NCI-H146 treated with DMSO at 0.1 percent for 48 hours (cell line): ENCODE data around the gene NXPH2.
A peak's percentile ranks its signal among the peaks of the same experiment; 100 is the strongest.

Experiments used
- DNase-seq: peaks from one replicate; lab custom pipeline; 2025; ENCODE audit not compliant: unreplicated experiment; lab: John Stamatoyannopoulos, UW

Gene NXPH2

GRCh38 chr2:138640921-138641676 is 139.1 kb downstream of the NXPH2 start:
- DNase-seq, result no peak

- DNase-seq, result no peak
Observed at GRCh38 chr2:138637686-138638085, 142.5 kb downstream of the NXPH2 start.

DNA sequence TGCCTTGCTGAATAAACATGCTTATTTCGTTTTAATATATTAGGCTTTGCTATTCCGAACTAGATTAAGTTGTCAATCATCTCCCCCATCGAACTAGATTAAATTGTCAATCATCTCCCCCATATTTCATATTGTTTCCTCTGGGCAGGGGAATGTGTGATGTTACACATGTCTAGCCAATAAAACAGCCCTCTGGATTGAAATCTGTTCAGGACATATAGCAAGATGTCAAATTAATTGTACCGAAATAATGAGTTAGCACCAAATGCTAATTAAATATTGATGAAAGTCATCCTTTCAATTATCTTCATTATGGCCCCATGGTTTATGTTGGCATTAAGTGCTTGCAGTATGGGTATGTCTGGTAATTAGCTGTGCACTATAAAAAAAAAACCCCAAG is 143.1 kb downstream of the NXPH2 start:
- DNase-seq, result no peak

GRCh38 chr2:138633049-138633448 is 147.1 kb downstream of the NXPH2 start:
- DNase-seq, result no peak

GRCh38 chr2:138632066-138632620 is 148.0 kb downstream of the NXPH2 start:
- DNase-seq, result no peak

DNA sequence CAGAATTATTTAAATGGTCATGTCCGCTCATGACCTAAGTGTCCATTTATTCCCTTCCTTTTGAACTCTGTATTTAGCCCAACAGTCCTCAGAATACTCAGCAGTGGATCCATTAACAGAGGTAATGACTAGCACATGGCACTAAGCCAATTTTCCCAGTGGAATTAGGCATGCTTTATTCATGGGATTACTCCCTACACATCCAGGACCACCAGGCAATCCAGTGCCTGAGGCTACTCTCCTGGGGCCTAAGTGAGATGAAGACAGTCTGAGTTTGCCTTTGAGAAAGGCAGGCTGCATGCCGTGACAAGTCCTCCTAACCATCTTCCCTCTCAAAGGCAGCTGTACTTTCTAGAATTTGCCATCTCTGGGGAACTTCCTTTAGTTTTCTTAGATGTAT is 150.0 kb downstream of the NXPH2 start:
- DNase-seq, result peak; percentile 80

- peak; percentile 15 for DNase-seq
Observed at GRCh38 chr2:138626148-138626547, 154.0 kb downstream of the NXPH2 start.

DNA sequence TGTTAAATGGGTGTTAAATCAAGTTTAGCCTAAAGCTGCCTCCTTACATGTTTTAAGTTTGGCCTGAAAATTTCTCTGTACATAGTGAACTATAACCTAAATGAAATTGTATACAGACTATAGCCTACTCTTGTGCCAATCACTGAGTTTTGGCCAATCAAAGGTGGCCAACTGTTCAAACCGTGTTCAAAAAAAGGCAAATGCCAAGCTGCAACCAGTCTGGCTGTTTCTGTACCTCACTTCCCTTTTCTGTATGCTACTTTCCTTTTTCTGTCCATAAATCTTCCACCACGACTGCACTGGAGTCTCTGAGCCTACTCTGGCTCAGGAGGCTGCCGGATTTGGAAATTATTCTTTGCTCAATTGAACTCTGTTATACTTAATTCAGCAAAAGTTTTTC is 157.6 kb downstream of the NXPH2 start:
- DNase-seq, result no peak

DNA sequence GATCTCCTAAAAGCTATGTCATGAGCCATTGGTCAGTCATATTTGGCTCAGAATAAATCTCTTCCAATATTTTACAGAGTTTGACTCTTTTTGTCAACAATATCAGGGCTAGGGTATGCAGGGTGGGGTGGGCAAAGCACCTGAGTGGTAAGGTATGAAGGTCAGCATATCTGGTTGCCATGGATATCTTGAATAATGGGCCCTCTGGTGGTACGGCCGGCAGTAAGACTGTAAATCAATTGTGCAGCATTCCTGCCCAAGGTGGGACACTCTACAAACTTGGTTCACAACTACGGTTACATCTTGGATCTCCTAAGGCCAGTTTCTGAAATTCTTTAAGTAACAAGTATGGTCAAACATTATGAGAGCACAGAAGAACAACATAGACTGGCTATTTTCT is 159.1 kb downstream of the NXPH2 start:
- DNase-seq, result no peak

DNA sequence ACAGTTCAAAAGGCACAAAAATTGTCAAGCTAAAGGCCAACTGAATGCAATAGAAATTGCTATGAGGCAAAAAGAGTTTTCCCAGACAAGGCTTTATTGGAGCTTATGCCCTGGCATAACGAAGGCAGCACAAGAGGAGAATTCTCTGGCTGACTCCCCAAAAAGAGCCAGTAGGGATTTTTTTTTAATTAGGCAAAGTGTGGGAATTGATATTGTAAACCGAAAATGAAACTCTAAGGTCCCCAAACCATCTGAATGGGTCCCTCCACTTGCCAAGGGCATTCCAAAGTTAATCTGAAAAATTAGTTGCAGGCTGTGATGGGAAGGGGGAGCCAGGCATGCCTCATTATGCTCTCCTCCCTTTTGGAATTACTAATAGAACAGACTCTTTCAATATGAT is 159.8 kb downstream of the NXPH2 start:
- DNase-seq, result no peak
